Measurements from ENCODE around the gene SYF2.

The SYF2 gene

DNA sequence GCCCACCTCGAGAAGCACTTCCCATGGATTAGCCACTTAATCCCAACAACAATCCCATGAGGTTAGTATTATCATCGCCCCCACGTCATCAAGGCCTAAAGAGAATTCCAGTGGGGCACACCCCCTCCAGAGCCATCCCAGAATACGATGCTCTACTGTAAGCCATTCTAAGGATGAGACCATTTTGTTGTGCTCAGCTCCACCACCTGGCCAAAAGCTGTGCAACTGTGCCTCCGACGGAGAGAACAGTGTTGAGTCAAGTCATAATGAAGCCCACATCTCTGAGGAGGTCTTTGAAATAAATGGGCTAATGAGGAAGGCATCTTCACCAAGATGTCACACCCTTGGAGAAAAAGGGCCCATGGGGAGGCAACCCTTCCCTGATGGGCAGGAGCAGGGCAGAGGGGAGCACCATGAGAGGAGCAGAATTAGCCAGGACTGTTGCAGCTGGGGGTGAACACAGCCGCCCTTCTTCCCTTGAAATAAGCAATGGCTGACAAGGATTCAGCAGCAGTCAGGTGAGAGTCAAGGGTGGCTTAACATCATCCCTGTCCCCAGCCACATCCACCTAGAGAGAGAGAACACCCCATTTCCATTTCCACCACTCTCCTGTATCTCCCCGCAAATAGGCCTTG, 14.6 kb downstream of the SYF2 start:
- no peak overlapping the region for H3K4me3 ChIP-seq (ENCODE audit: low read depth in 1 of 2, low read length in 2 of 2)

DNA sequence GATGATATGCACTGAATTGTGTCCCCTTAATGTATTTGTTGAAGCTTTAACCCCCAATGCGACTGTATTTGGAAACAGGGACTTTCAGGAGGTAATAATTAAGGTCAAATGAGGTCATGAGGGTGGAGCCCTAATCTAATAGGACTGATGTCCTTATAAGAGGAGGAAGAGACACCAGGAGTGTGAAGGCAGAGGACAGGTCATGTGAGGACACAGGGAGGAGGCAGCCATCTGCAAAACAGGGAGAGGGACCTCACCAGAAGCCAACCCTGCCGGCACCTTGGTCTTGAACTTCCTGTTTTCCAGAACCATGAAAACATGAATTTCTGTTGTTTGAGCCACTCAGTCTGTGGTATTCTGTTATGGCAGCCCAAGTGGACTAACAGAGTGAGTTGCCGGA, 15.3 kb downstream of the SYF2 start:
- H3K27me3 ChIP-seq (ENCODE audit: low read depth, low read length) = no peaks in the 10 kb centered on the region
- H3K27ac ChIP-seq (ENCODE audit: low read length) = no peak overlapping the region
- H3K9me3 ChIP-seq (ENCODE audit: control insufficient read depth in 1 of 2, low read length in 2 of 2) = no peaks in the 10 kb centered on the region

More for the DNA sequence above, 14.6 kb downstream of the SYF2 start:
- Histone ChIP-seq H3K27me3 (ENCODE audit: low read depth, low read length) (no peaks in the 10 kb centered on the region), H3K27ac (ENCODE audit: low read length) (no peak overlapping the region), H3K4me1 (ENCODE audit: control insufficient read depth in 1 of 2, insufficient read depth in 2 of 2, low read length in 2 of 2) (no peaks in the 10 kb centered on the region), H3K36me3 (ENCODE audit: control insufficient read depth in 1 of 2, insufficient read depth in 2 of 2, low read length in 2 of 2) (peaks cover 12 to 27% of the 10 kb centered on the region in 2 donors), H3K9me3 (ENCODE audit: control insufficient read depth in 1 of 2, low read length in 2 of 2) (no peaks in the 10 kb centered on the region)

DNA sequence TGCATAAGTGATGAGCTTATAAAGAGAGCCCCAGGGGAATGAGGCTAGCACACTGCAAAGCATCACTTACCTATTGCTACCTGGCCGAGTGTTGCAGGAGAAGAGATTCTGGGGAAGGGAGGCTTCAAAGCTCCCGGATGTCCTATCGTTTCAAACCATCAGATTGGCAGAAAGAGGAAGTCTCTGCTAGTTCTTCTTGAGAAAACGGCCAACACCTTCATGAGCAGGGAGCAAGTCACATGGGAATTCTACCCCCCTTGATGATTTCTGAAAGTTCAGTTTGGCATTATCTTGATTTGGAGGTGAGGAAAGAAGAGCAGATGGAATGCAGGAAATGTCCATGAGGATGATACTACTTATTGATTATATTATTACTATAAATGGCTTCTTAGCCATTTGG, 16.2 kb downstream of the SYF2 start:
- H3K27ac ChIP-seq (ENCODE audit: low read length) = no peak overlapping the region
- no peaks in the 10 kb centered on the region for H3K4me1 ChIP-seq (ENCODE audit: control insufficient read depth in 1 of 2, insufficient read depth in 2 of 2, low read length in 2 of 2)
- H3K4me3 ChIP-seq (ENCODE audit: low read depth in 1 of 2, low read length in 2 of 2) = no peak overlapping the region
- no peaks in the 10 kb centered on the region for H3K27me3 ChIP-seq (ENCODE audit: low read depth, low read length)
- no peaks in the 10 kb centered on the region for H3K9me3 ChIP-seq (ENCODE audit: control insufficient read depth in 1 of 2, low read length in 2 of 2)
- peaks cover 4 to 11% of the 10 kb centered on the region in 2 donors for H3K36me3 ChIP-seq (ENCODE audit: control insufficient read depth in 1 of 2, insufficient read depth in 2 of 2, low read length in 2 of 2)

More for the DNA sequence above, 15.3 kb downstream of the SYF2 start:
- no peaks in the 10 kb centered on the region for H3K4me1 ChIP-seq (ENCODE audit: control insufficient read depth in 1 of 2, insufficient read depth in 2 of 2, low read length in 2 of 2)
- no peak overlapping the region for H3K4me3 ChIP-seq (ENCODE audit: low read depth in 1 of 2, low read length in 2 of 2)
- H3K36me3 ChIP-seq (ENCODE audit: control insufficient read depth in 1 of 2, insufficient read depth in 2 of 2, low read length in 2 of 2) = peaks cover 7 to 20% of the 10 kb centered on the region in 2 donors

DNA sequence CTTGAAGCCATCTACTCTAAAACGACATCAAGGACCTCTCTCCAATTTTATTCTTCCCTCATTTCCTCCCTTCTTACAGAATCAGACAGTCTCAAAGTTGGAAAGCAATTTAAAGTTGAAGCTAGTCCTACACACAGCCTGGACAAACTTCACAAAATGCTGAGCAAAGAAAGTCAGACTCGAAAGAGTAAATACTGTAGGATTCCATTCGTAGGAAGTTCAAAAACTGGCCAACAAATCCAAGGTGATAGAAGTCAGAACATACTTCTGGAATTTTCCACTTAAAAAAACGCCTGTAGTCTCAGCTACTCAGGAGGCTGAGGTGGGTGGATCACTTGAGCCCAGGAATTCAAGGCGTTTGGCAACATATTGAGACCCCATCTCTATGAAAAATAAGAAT, 19.6 kb downstream of the SYF2 start:
- Histone ChIP-seq H3K27me3 (ENCODE audit: low read depth, low read length) (no peaks in the 10 kb centered on the region), H3K27ac (ENCODE audit: low read length) (no peak overlapping the region), H3K36me3 (ENCODE audit: control insufficient read depth in 1 of 2, insufficient read depth in 2 of 2, low read length in 2 of 2) (no peaks in the 10 kb centered on the region)

DNA sequence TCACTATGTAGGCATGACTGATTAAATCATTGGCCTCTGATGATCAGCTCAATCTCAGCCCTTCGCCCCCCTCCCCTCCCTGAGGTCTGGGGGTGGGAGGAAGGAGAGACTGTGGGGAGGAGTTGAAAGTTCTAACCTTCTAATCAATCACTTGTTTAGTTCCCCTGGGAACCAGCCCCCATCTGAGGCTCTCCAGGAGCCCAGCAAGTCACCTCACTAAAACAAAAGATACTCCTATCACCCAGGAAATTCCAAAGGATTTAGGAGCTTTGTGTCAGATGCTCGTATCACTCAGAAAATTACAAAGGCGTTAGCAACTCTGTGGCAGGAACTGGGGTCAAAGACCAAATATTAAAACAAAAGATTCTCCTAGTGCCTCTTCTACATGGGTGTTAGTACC, 21.6 kb downstream of the SYF2 start:
- Histone ChIP-seq H3K4me3 (ENCODE audit: low read depth in 1 of 2, low read length in 2 of 2) (no peak overlapping the region), H3K4me1 (ENCODE audit: control insufficient read depth in 1 of 2, insufficient read depth in 2 of 2, low read length in 2 of 2) (no peaks in the 10 kb centered on the region), H3K36me3 (ENCODE audit: control insufficient read depth in 1 of 2, insufficient read depth in 2 of 2, low read length in 2 of 2) (no peaks in the 10 kb centered on the region), H3K9me3 (ENCODE audit: control insufficient read depth in 1 of 2, low read length in 2 of 2) (no peaks in the 10 kb centered on the region), H3K27ac (ENCODE audit: low read length) (no peak overlapping the region), H3K27me3 (ENCODE audit: low read depth, low read length) (no peaks in the 10 kb centered on the region)

More for the DNA sequence above, 19.6 kb downstream of the SYF2 start:
- Histone ChIP-seq H3K4me1 (ENCODE audit: control insufficient read depth in 1 of 2, insufficient read depth in 2 of 2, low read length in 2 of 2) (no peaks in the 10 kb centered on the region), H3K9me3 (ENCODE audit: control insufficient read depth in 1 of 2, low read length in 2 of 2) (no peaks in the 10 kb centered on the region), H3K4me3 (ENCODE audit: low read depth in 1 of 2, low read length in 2 of 2) (no peak overlapping the region)

DNA sequence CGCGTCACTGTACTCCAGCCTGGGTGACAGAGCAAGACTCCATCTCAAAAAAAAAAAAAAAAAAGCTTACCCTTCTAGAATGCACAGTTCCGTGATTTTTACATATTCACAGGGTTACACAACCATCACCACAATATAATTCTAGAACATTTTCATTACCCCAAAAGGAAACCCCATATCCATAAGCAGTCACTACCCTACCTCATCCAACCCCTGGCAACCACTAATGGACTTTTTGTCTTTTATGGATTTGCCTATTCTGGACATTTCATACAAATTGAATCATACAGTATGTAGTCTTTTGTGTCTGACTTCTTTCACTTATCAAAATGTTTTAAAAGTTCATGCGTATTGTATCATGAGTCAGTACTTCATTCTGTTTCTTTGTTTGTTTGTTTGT, 22.8 kb downstream of the SYF2 start:
- Histone ChIP-seq H3K27me3 (ENCODE audit: low read depth, low read length) (no peaks in the 10 kb centered on the region), H3K4me1 (ENCODE audit: control insufficient read depth in 1 of 2, insufficient read depth in 2 of 2, low read length in 2 of 2) (no peaks in the 10 kb centered on the region), H3K27ac (ENCODE audit: low read length) (no peak overlapping the region), H3K4me3 (ENCODE audit: low read depth in 1 of 2, low read length in 2 of 2) (no peak overlapping the region), H3K9me3 (ENCODE audit: control insufficient read depth in 1 of 2, low read length in 2 of 2) (no peaks in the 10 kb centered on the region), H3K36me3 (ENCODE audit: control insufficient read depth in 1 of 2, insufficient read depth in 2 of 2, low read length in 2 of 2) (no peaks in the 10 kb centered on the region)

DNA sequence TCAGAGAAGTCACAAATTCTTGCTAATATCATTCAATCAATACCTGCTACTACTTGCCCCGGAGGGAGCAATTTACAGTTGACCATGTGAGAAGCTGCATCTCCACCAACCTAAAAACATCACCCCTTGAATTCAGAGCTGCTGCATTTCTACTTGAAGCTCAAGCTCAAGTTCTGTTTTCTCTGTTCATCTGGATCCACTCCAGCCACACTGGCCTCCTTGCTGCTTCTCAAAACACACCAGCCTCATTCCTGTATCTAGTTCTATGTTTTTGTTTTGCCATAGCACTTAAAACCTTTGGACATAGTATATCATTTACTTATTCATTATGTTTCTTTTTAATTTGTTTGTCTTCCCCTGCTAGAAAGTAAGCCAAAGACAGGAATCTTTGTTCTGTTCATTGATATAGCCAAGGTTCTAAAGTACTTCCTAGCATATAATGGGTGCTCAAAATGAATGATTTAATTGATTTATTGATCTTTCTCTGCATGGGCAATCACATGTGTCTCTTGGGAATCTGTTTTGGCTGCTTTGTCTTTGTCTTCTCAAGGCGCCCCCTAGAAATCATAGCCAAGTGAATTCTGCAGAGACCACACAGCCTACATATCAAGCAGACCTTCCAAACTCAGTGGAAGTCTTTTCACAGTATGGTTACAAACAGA, 23.6 kb downstream of the SYF2 start:
- Histone ChIP-seq H3K27me3 (ENCODE audit: low read depth, low read length) (no peaks in the 10 kb centered on the region), H3K9me3 (ENCODE audit: control insufficient read depth in 1 of 2, low read length in 2 of 2) (no peaks in the 10 kb centered on the region), H3K36me3 (ENCODE audit: control insufficient read depth in 1 of 2, insufficient read depth in 2 of 2, low read length in 2 of 2) (no peaks in the 10 kb centered on the region), H3K4me1 (ENCODE audit: control insufficient read depth in 1 of 2, insufficient read depth in 2 of 2, low read length in 2 of 2) (no peaks in the 10 kb centered on the region), H3K4me3 (ENCODE audit: low read depth in 1 of 2, low read length in 2 of 2) (no peak overlapping the region), H3K27ac (ENCODE audit: low read length) (no peak overlapping the region)

GRCh38 chr1:25208092-25208491, 24.2 kb downstream of the SYF2 start:
- Histone ChIP-seq H3K27ac (ENCODE audit: low read length) (no peak overlapping the region), H3K4me3 (ENCODE audit: low read depth in 1 of 2, low read length in 2 of 2) (no peak overlapping the region), H3K9me3 (ENCODE audit: control insufficient read depth in 1 of 2, low read length in 2 of 2) (no peaks in the 10 kb centered on the region)

GRCh38 chr1:25206201-25206600, 26.1 kb downstream of the SYF2 start:
- Histone ChIP-seq H3K27ac (ENCODE audit: low read length) (no peak overlapping the region), H3K36me3 (ENCODE audit: control insufficient read depth in 1 of 2, insufficient read depth in 2 of 2, low read length in 2 of 2) (no peaks in the 10 kb centered on the region), H3K4me3 (ENCODE audit: low read depth in 1 of 2, low read length in 2 of 2) (no peak overlapping the region)

More at GRCh38 chr1:25208092-25208491, 24.2 kb downstream of the SYF2 start:
- Histone ChIP-seq H3K4me1 (ENCODE audit: control insufficient read depth in 1 of 2, insufficient read depth in 2 of 2, low read length in 2 of 2) (no peaks in the 10 kb centered on the region), H3K36me3 (ENCODE audit: control insufficient read depth in 1 of 2, insufficient read depth in 2 of 2, low read length in 2 of 2) (no peaks in the 10 kb centered on the region), H3K27me3 (ENCODE audit: low read depth, low read length) (no peaks in the 10 kb centered on the region)

GRCh38 chr1:25205786-25206185, 26.5 kb downstream of the SYF2 start:
- no peak overlapping the region for H3K27ac ChIP-seq (ENCODE audit: low read length)
- no peak overlapping the region for H3K4me3 ChIP-seq (ENCODE audit: low read depth in 1 of 2, low read length in 2 of 2)
- H3K4me1 ChIP-seq (ENCODE audit: control insufficient read depth in 1 of 2, insufficient read depth in 2 of 2, low read length in 2 of 2) = no peaks in the 10 kb centered on the region
- H3K27me3 ChIP-seq (ENCODE audit: low read depth, low read length) = no peaks in the 10 kb centered on the region
- no peaks in the 10 kb centered on the region for H3K36me3 ChIP-seq (ENCODE audit: control insufficient read depth in 1 of 2, insufficient read depth in 2 of 2, low read length in 2 of 2)
- H3K9me3 ChIP-seq (ENCODE audit: control insufficient read depth in 1 of 2, low read length in 2 of 2) = no peaks in the 10 kb centered on the region

More at GRCh38 chr1:25206201-25206600, 26.1 kb downstream of the SYF2 start:
- Histone ChIP-seq H3K4me1 (ENCODE audit: control insufficient read depth in 1 of 2, insufficient read depth in 2 of 2, low read length in 2 of 2) (no peaks in the 10 kb centered on the region), H3K27me3 (ENCODE audit: low read depth, low read length) (no peaks in the 10 kb centered on the region), H3K9me3 (ENCODE audit: control insufficient read depth in 1 of 2, low read length in 2 of 2) (no peaks in the 10 kb centered on the region)

- Histone ChIP-seq H3K9me3 (ENCODE audit: control insufficient read depth in 1 of 2, low read length in 2 of 2) (no peaks in the 10 kb centered on the region), H3K4me1 (ENCODE audit: control insufficient read depth in 1 of 2, insufficient read depth in 2 of 2, low read length in 2 of 2) (no peaks in the 10 kb centered on the region), H3K27ac (ENCODE audit: low read length) (no peak overlapping the region), H3K4me3 (ENCODE audit: low read depth in 1 of 2, low read length in 2 of 2) (no peak overlapping the region), H3K36me3 (ENCODE audit: control insufficient read depth in 1 of 2, insufficient read depth in 2 of 2, low read length in 2 of 2) (no peaks in the 10 kb centered on the region), H3K27me3 (ENCODE audit: low read depth, low read length) (no peaks in the 10 kb centered on the region)
Observed at GRCh38 chr1:25204797-25205480, 27.4 kb downstream of the SYF2 start.

All from muscle layer of duodenum (tissue), 2 donors.